Activated naive CD8-positive, alpha-beta T cell treated with anti-CD3 and anti-CD28 coated beads for 36 hours (primary cell): ENCODE measurements around the gene ZDHHC21. TPM values are rescaled to one million over a fixed set of nuclear protein-coding genes. Genes with fewer than 3 reads are reported as not detected.

Experiments used
- DNase-seq: peaks from one replicate; pipeline ENCODE4 v3.0.0; 2021
- H3K27ac Mint-ChIP-seq: one replicate; pipeline ENCODE4 v1.8.0; 2022; ENCODE audit warnings: mild to moderate bottlenecking, moderate library complexity, mixed read lengths
- H3K27me3 Mint-ChIP-seq: one replicate; pipeline ENCODE4 v1.8.0; 2022; ENCODE audit warnings: mild to moderate bottlenecking, mixed read lengths
- H3K36me3 Mint-ChIP-seq: one replicate; pipeline ENCODE4 v1.8.0; 2021; ENCODE audit warnings: mild to moderate bottlenecking, mixed read lengths
- H3K4me1 Mint-ChIP-seq: one replicate; pipeline ENCODE4 v1.8.0; 2021; ENCODE audit warnings: mixed read lengths
- H3K4me3 Mint-ChIP-seq: one replicate; pipeline ENCODE4 v1.8.0; 2022; ENCODE audit warnings: mild to moderate bottlenecking, moderate library complexity, mixed read lengths
- H3K9me3 Mint-ChIP-seq: one replicate; pipeline ENCODE4 v1.8.0; 2022; ENCODE audit warnings: mixed read lengths
- total RNA-seq, 2 experiments: library from RNA; stranded (reverse); gene quantifications; one replicate each; pipeline ENCODE4 v1.2.3, GENCODE V29; 2021

Gene ZDHHC21
- total RNA-seq, 2 experiments from 2014 or later, result 4.1 to 4.9 TPM

DNA sequence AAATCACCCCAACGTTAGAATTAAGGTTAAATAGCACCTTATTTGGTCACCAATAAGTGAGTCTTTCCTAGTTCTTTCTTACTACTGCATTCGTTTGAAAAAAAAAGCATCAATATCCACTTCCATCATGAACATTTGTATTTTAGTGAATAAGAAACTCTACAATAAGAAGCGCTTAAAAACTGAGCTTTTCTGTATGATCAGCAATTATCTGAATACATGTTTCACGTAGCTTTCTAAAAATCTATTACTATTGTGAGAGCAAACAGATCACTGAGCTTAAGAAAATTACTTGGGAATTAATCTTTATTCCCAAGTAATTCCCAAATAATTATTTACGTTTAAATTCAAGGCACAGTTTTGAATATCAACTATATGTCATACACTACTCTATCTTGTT, 32.5 kb downstream of the ZDHHC21 start:
- Mint-ChIP-seq H3K9me3 (peaks cover 3% of the 10 kb centered on the region), H3K27me3 (no peaks in the 10 kb centered on the region), H3K4me3 (no peak overlapping the region), H3K4me1 (no peaks in the 10 kb centered on the region), H3K36me3 (peaks cover 32% of the 10 kb centered on the region), H3K27ac (no peak overlapping the region)
- no peak for DNase-seq

DNA sequence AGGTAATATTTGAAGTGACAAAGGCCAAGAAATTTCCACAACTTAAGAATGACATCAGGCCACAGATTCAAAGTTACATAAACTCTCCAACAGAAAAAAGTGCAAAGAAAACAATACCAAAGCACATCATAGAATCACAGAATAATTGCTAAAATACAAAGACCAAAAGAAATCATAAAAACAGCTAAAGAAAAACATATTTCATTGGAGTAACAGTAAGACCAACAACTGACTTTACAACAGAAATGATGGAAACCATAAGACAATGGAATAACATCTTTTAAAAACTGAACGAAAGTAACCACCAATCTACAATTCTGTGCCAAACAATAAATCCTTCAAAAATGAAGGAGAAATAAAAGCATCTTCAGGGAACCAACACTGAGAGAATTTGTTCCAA, 38.3 kb downstream of the ZDHHC21 start:
- Mint-ChIP-seq H3K4me3 (no peak overlapping the region), H3K27ac (no peak overlapping the region), H3K36me3 (peaks cover 45% of the 10 kb centered on the region), H3K4me1 (no peaks in the 10 kb centered on the region), H3K27me3 (no peaks in the 10 kb centered on the region), H3K9me3 (peaks cover 14% of the 10 kb centered on the region)
- DNase-seq, result no peak

DNA sequence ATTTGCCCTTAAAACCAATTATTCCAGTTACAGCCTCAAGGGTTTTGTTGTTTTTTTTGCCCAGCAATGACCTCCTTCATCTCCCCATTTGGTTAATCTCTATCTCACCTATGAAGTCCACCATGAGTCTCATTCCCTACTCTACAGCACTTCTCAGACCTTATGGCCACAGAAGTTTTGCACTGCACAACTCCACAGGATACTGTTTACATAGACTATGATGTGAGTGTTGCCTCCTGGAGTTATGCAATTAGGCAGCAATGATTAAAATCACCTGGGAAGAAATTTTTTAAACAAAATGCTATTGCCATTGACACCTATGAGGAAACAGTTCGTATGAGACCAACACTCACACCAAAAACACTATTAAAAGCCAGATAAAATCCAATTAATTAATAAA, 39.7 kb downstream of the ZDHHC21 start:
- no peak for DNase-seq
- H3K36me3 Mint-ChIP-seq, result peaks cover 39% of the 10 kb centered on the region
- H3K4me3 Mint-ChIP-seq, result no peak overlapping the region
- H3K27me3 Mint-ChIP-seq, result no peaks in the 10 kb centered on the region
- H3K27ac Mint-ChIP-seq, result no peak overlapping the region
- H3K9me3 Mint-ChIP-seq, result peaks cover 14% of the 10 kb centered on the region
- H3K4me1 Mint-ChIP-seq, result no peaks in the 10 kb centered on the region

DNA sequence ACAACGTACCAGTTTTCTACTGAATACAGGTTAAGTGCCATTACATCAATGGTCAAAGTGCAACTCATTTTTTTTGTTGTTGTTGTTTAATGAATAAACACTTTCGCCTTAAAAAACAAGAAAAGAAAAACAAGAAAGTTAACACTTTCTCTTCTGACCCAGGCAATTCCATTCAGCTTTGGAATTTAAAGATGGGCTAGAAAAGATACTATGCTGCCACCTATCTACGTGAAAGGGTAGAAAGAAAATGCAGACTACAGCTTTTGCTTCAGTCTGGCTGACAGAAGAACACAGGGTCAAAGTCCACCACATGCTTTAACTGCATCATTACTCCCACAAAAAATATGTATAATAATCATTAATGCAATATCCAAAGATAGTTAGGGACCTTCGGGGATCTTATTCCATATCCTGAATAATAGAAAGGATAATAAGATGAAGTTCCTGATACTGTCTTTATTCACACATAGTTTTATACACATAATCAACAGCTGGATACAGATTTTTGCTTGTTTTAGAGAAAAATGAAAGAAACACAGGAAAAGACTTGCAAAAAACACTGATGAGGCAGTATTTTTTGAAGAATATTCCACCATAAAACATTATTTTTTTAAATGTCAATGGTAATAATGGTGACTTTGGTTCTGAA, 40.4 kb downstream of the ZDHHC21 start:
- Mint-ChIP-seq H3K4me1 (no peaks in the 10 kb centered on the region), H3K9me3 (peaks cover 14% of the 10 kb centered on the region), H3K27ac (no peak overlapping the region), H3K36me3 (peaks cover 39% of the 10 kb centered on the region), H3K27me3 (no peaks in the 10 kb centered on the region), H3K4me3 (no peak overlapping the region)
- DNase-seq, result no peak

DNA sequence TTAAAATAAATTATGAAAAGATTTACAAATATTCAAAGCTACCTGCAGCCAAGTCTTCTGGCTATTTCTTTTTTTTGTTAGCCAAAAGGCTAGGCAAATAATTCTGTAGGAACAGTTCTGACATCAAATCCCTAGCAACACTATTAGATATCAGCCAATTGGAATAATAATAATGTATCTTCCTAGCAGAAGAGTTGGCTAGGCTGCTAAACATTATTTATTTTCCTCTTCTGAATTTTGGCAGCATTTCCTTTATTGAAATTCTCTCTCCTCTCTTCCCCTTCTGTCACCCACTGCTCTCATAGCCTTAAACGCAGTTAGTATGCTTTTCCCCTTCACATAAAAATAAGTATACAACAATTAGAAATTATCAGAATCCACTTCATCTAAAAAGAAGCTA, 42.6 kb downstream of the ZDHHC21 start:
- Mint-ChIP-seq H3K4me1 (no peaks in the 10 kb centered on the region), H3K36me3 (peaks cover 24% of the 10 kb centered on the region), H3K9me3 (peaks cover 11% of the 10 kb centered on the region), H3K27ac (no peak overlapping the region), H3K4me3 (no peak overlapping the region), H3K27me3 (no peaks in the 10 kb centered on the region)
- no peak for DNase-seq

DNA sequence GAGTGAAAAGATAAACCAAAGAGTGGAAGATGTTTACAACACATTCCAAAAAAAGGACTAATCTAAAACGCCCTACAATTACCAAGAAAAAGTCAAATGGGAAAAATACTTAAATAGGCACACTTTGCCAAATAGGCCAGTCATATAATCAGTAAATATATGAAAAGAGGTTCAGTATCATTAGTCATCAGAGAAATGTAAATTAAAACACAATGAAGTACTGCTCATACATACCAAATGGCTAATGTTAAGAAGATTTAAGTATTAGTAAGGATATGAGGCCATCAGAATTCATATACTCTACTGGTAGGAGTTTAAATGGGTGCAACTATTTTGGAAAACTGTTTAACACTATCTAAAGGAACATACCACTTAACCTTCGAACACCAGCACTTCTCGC, 47.6 kb downstream of the ZDHHC21 start:
- H3K4me3 Mint-ChIP-seq, result no peak overlapping the region
- no peak overlapping the region for H3K27ac Mint-ChIP-seq
- H3K4me1 Mint-ChIP-seq, result peaks cover 3% of the 10 kb centered on the region
- peaks cover 5% of the 10 kb centered on the region for H3K36me3 Mint-ChIP-seq
- H3K9me3 Mint-ChIP-seq, result no peaks in the 10 kb centered on the region
- H3K27me3 Mint-ChIP-seq, result no peaks in the 10 kb centered on the region
- no peak for DNase-seq

DNA sequence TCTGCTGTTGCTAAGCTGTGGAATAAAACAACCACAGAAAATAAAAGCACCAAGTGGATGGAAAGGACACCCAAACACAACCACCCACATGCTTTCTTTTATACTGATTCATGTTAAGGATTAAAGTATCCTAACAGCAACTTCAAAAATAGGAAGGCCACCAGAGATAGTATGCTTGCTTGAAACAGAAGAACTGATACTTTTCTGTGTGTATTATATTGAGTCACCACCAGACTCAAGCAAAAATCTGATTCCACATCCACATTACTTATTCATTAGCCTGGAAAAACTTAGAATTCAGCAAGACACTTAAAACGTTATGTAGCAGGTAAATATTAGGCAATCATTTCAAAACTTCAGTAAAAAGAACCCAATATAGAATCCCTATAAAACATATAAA, 52.3 kb downstream of the ZDHHC21 start:
- H3K4me1 Mint-ChIP-seq, result peaks cover 3% of the 10 kb centered on the region
- H3K4me3 Mint-ChIP-seq, result no peak overlapping the region
- H3K27ac Mint-ChIP-seq, result no peak overlapping the region

DNA sequence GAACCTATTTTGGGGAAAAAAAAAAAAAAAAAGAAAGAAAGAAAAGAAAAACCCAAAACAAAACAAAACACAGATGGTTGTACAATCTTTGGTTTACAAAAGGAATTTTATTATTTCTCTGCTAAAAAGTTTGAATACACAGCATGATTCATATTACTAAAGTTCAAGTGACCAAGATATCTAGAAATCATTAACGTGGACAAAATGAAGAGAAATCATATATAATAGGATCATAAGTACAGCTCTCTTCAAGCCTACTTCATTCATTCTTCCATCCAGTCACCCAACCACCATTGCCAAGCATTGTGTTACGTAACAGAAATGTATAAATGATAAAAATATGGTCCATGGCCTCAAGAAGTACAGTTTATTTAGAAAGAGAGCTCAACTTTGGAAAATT, 52.9 kb downstream of the ZDHHC21 start:
- no peaks in the 10 kb centered on the region for H3K27me3 Mint-ChIP-seq
- no peak overlapping the region for H3K27ac Mint-ChIP-seq
- H3K9me3 Mint-ChIP-seq, result no peaks in the 10 kb centered on the region
- H3K36me3 Mint-ChIP-seq, result peaks cover 17% of the 10 kb centered on the region
- DNase-seq, result no peak
- H3K4me3 Mint-ChIP-seq, result no peak overlapping the region
- peaks cover 3% of the 10 kb centered on the region for H3K4me1 Mint-ChIP-seq

More for the DNA sequence above, 52.3 kb downstream of the ZDHHC21 start:
- H3K36me3 Mint-ChIP-seq, result peaks cover 17% of the 10 kb centered on the region
- H3K9me3 Mint-ChIP-seq, result no peaks in the 10 kb centered on the region
- no peak for DNase-seq
- H3K27me3 Mint-ChIP-seq, result no peaks in the 10 kb centered on the region

DNA sequence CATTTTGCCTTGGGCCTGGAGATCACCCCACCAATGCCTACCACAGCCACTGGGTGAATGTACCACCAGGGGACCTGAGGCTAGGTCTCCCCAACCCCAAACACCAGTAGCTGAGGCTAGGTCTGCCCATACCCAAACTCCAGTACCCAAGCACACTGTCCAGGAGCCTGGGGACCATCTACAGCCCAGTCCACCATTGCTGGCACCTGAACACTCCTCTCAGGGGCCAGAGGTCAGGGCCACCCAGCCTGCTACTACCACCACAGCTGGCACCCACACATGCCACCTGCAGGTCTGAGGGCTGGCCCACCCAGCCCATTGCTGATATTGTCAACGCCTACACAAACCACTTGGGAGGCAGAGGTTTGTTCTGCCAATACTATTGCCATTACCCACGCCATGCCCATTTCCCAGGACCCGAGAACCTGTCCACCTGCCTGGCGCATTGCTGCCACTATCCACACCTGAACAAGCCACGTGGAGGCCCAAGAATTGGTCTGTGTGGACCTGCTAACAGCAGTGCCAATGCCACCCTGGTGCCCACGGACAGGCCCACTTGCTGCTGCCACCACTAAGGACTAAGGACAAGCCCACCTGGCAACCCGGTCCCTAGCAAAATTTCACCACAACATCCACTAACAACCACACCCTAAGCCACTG, 59.2 kb downstream of the ZDHHC21 start:
- no peaks in the 10 kb centered on the region for H3K4me1 Mint-ChIP-seq
- no peak overlapping the region for H3K4me3 Mint-ChIP-seq
- no peaks in the 10 kb centered on the region for H3K27me3 Mint-ChIP-seq
- no peak overlapping the region for H3K27ac Mint-ChIP-seq
- H3K9me3 Mint-ChIP-seq, result no peaks in the 10 kb centered on the region
- DNase-seq, result no peak
- peaks cover 37% of the 10 kb centered on the region for H3K36me3 Mint-ChIP-seq

DNA sequence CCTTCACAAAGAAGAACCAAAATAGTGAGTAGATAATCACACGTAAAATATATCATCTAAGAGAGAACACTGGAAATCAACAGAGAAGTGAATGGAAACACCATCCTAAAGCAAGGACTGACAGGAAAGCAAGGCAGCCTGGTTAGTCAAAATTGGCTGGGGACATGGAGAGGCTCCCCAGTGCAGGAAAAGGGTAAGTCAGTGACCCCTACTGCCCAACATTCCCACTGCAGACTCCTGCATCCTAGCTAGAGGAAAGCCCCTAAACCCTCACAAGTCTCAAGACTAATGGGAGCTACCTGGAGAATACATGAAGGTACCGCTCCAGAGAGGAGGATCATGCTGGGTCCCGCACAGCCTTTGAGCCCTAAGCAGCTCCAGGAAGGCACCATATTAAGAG, 60.1 kb downstream of the ZDHHC21 start:
- Mint-ChIP-seq H3K4me1 (no peaks in the 10 kb centered on the region), H3K27ac (no peak overlapping the region), H3K27me3 (no peaks in the 10 kb centered on the region), H3K4me3 (no peak overlapping the region), H3K9me3 (no peaks in the 10 kb centered on the region), H3K36me3 (peaks cover 33% of the 10 kb centered on the region)
- DNase-seq, result no peak

DNA sequence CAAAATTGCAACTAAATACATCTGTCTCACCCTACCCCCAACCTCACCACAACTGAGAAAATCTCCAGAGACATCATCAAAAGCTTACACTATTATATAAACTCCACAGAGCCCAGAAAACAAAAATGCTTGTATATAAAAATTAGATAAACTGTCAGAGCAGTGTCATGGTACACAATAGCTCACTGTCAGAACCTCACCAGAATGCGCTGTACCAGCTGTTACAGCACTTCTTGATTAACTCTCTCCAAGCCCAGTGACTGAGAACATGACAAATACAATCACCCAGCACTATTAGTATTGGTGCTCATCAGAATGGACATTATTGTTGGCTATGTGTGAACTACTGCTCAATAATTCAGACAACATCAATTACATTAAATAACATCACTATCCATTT, 65.7 kb downstream of the ZDHHC21 start:
- H3K36me3 Mint-ChIP-seq, result peaks cover 20% of the 10 kb centered on the region
- no peaks in the 10 kb centered on the region for H3K27me3 Mint-ChIP-seq
- DNase-seq, result no peak
- no peak overlapping the region for H3K27ac Mint-ChIP-seq
- no peaks in the 10 kb centered on the region for H3K9me3 Mint-ChIP-seq
- no peaks in the 10 kb centered on the region for H3K4me1 Mint-ChIP-seq
- H3K4me3 Mint-ChIP-seq, result no peak overlapping the region

DNA sequence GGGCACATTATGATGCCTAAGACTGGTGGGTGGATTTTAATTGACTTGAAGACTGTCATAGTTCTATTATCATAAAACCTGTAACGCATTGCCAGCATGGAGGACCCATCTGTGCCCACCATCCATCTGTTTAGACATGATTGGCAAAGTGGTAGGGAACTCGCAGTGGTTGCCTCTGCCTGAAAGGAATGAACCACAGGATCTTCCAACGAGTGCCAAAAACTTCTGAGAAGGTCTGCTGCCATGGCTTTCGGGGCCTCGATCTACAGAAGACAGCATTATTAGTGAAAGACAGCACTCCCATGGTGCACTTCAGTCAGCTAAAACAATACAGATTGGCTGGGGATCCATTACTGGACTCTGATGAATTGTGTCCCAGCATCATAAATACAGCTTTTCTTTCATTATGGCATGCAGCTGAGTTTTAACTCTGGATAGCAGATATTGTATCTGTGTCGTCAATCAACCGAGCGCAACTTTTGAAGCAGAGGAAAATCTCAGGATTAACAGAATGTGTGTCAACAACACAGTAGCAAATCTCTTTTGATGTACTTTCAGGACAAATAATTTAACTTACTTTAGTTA, 74.3 kb downstream of the ZDHHC21 start:
- Mint-ChIP-seq H3K36me3 (peaks cover 3% of the 10 kb centered on the region), H3K4me3 (no peak overlapping the region), H3K9me3 (no peaks in the 10 kb centered on the region), H3K4me1 (no peaks in the 10 kb centered on the region), H3K27ac (no peak overlapping the region), H3K27me3 (no peaks in the 10 kb centered on the region)
- no peak for DNase-seq

DNA sequence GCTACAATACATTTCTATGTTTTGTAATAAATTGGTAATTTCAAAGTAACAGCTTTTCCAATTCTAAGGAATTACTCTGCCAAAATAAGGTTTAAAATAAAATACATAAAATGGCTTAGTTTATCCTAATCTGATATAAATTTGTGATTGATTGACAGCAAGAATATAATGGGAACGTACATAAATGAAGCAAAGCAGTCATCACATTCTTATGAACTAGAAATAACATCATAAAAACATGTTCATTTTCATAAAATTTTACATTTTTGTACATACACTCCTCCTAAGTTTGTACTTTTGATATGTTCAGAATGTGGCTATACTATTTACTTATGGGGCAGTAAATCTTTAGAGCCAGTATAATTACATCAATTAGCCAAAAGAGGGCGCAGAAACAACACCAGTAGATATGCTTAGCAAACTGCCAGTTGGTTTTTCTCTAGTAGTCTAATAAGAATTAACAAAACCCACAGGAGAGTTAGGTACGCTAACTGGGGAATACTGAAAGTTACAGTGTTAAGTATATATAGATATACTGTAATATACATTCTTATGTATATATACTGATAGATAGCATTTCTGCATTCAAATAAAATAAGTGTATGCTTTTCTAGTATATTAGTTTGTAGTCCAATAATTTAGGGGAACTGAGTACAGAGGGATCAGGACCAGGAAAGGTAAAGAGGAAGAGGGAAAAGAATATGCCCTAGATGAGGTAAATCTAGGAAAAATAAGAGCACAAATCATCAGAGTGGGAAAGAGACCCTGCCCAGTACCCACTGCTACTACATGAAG, 76.8 kb downstream of the ZDHHC21 start:
- no peaks in the 10 kb centered on the region for H3K4me1 Mint-ChIP-seq
- H3K4me3 Mint-ChIP-seq, result no peak overlapping the region
- H3K36me3 Mint-ChIP-seq, result no peaks in the 10 kb centered on the region
- DNase-seq, result no peak
- H3K9me3 Mint-ChIP-seq, result no peaks in the 10 kb centered on the region
- no peaks in the 10 kb centered on the region for H3K27me3 Mint-ChIP-seq
- H3K27ac Mint-ChIP-seq, result no peak overlapping the region

DNA sequence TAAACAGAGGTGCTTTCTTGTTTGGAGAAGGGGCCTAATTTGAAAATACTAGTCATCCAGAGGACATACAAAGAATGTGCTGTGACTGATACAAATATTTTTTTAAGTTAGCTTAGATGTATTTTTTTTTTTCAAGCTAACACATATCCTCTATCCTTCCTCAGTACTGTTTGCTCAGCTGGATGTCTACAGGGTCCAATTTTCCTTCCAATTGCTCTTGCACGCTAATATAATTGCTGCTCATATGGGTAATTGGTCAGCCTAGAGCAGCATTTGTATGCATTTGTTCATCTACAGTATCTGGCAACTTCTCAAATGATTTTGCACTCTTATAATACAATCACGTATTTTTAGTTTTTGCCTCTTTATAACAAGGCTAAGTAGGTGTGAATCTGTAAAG, 84.7 kb downstream of the ZDHHC21 start:
- H3K36me3 Mint-ChIP-seq, result peaks cover 8% of the 10 kb centered on the region
- no peaks in the 10 kb centered on the region for H3K27me3 Mint-ChIP-seq
- no peak overlapping the region for H3K27ac Mint-ChIP-seq
- no peaks in the 10 kb centered on the region for H3K4me1 Mint-ChIP-seq
- no peak overlapping the region for H3K4me3 Mint-ChIP-seq
- H3K9me3 Mint-ChIP-seq, result no peaks in the 10 kb centered on the region
- no peak for DNase-seq

DNA sequence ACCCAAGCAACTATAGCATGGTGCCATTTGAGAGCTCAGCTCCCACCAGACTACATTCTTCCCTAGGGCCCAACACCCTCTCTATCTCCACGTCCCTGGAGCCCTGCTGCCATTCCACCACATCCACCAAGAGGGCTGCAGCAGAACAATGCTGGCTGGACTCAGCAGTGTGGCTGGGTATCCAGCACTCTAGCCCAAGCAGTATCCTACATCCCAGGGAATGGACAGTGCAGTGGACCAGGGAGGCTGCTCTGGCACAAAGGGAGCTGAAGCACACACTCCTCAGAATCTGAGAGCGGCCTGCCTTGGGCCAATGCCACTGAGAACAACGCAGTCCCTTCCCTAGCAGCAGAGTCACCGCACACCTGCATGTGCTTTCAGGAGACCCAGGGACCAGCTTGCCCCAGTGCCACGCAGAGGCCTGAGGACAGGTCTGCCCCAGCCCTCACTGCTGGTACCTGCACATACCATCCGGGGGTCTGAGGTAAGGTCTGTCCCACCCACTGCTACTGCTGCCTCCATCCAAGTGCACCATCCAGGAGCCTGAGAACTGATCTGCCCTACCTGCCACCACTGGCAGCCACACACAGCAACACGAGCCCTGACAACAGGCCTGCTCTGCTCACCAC, 95.9 kb downstream of the ZDHHC21 start:
- H3K4me3 Mint-ChIP-seq, result no peak overlapping the region
- H3K27me3 Mint-ChIP-seq, result no peaks in the 10 kb centered on the region
- H3K9me3 Mint-ChIP-seq, result peaks cover 39% of the 10 kb centered on the region
- no peaks in the 10 kb centered on the region for H3K4me1 Mint-ChIP-seq
- no peak overlapping the region for H3K27ac Mint-ChIP-seq
- H3K36me3 Mint-ChIP-seq, result peaks cover 58% of the 10 kb centered on the region
- DNase-seq, result no peak
